SK-N-SH (cell line): ENCODE measurements around the gene ETS1. TPM values are rescaled to one million over a fixed set of nuclear protein-coding genes. Genes with fewer than 3 reads are reported as not detected.

ENCODE experiments used
- CTCF ChIA-PET: fragments of 300-600, 350-600 bp; formaldehyde crosslinking; extraction: SDS; loops from one replicate; lab custom pipeline; 2021; lab: Yijun Ruan, JAX
- POLR2A ChIA-PET: fragments of 350-600 bp; sonication (Branson Sonifier 250); formaldehyde crosslinking; extraction: SDS; loops from one replicate; lab custom pipeline; 2020; ENCODE audit warnings: antibody characterized with exemption, inconsistent platforms; lab: Yijun Ruan, JAX
- DNase-seq: peaks from one replicate; pipeline ENCODE4 v3.0.0; 2012
- H2AFZ ChIP-seq: fragments of 200-600 bp; sonication (generic); 2 replicates; pipeline ENCODE4 v1.8.1; 2016; ENCODE audit warnings: antibody characterized with exemption, mild to moderate bottlenecking, low read depth
- H3F3A ChIP-seq: fragments of 200-600 bp; sonication (generic); replicated peaks from 2 replicates; pipeline ENCODE3; 2016; ENCODE audit warnings: antibody characterized with exemption, mild to moderate bottlenecking; ENCODE audit not compliant: insufficient read depth
- H3K27ac ChIP-seq, 2 experiments: fragments of 200-500 bp in 1 of 2; fragments of 200-600 bp in 1 of 2; sonication (Bioruptor generic) in 1 of 2; sonication (generic), shearing (Covaris generic) in 1 of 2; 2 replicates each; pipeline versions ENCODE4 v1.5.1 to v1.6.1; 2014 to 2016; ENCODE audit warnings: low read depth in 2 of 2, inconsistent platforms in 1 of 2, low read length in 1 of 2, mild to moderate bottlenecking in 1 of 2, mixed read lengths in 1 of 2
- H3K27me3 ChIP-seq: fragments of 200-600 bp; sonication (generic), shearing (Covaris generic); 2 replicates; pipeline ENCODE4 v1.6.1; 2016; ENCODE audit warnings: mixed run types; ENCODE audit not compliant: insufficient read depth
- H3K36me3 ChIP-seq, 2 experiments: fragments of 200-500 bp in 1 of 2; fragments of 200-600 bp in 1 of 2; sonication (Bioruptor generic) in 1 of 2; sonication (generic) in 1 of 2; replicated peaks in 1 of 2; 2 replicates each; pipeline versions ENCODE3 to v1.5.1; 2014 to 2016; ENCODE audit warnings: low read length in 1 of 2, mild to moderate bottlenecking in 1 of 2; ENCODE audit not compliant: insufficient read depth in 2 of 2, control insufficient read depth in 1 of 2
- H3K4me1 ChIP-seq, 2 experiments: fragments of 200-500 bp in 1 of 2; fragments of 200-600 bp in 1 of 2; sonication (Bioruptor generic) in 1 of 2; sonication (generic), shearing (Covaris generic) in 1 of 2; 2 replicates each; pipeline versions ENCODE4 v1.5.1 to v1.6.1; 2014 to 2016; ENCODE audit warnings: low read depth in 1 of 2, low read length in 1 of 2, mixed run types in 1 of 2; ENCODE audit not compliant: insufficient read depth in 2 of 2, control insufficient read depth in 1 of 2
- H3K4me2 ChIP-seq: fragments of 200-600 bp; sonication (generic), shearing (Covaris generic); 2 replicates; pipeline ENCODE4 v1.6.1; 2017; ENCODE audit warnings: mixed run types
- H3K4me3 ChIP-seq, 2 experiments: fragments of 200-500 bp in 1 of 2; fragments of 200-600 bp in 1 of 2; sonication (Bioruptor generic) in 1 of 2; sonication (generic), shearing (Covaris generic) in 1 of 2; 2 replicates each; pipeline versions ENCODE4 v1.5.1 to v1.8.1; 2014 to 2016; ENCODE audit warnings: low read depth in 2 of 2, inconsistent platforms in 1 of 2, low read length in 1 of 2, mild to moderate bottlenecking in 1 of 2, mixed read lengths in 1 of 2, moderate library complexity in 1 of 2
- H3K79me2 ChIP-seq: fragments of 200-600 bp; sonication (generic); 2 replicates; pipeline ENCODE4 v1.8.1; 2017; ENCODE audit warnings: mild to moderate bottlenecking; ENCODE audit not compliant: insufficient read depth
- H3K9ac ChIP-seq: fragments of 200-600 bp; sonication (generic); 2 replicates; pipeline ENCODE4 v1.6.1; 2017; ENCODE audit warnings: mixed run types
- H3K9me2 ChIP-seq: fragments of 200-600 bp; sonication (generic); 2 replicates; pipeline ENCODE4 v1.6.1; 2017; ENCODE audit warnings: mixed run types
- H3K9me3 ChIP-seq: fragments of 200-600 bp; sonication (generic); 2 replicates; pipeline ENCODE4 v1.6.1; 2017; ENCODE audit warnings: mixed run types, mild to moderate bottlenecking, moderate library complexity
- H4K20me1 ChIP-seq: fragments of 200-600 bp; sonication (generic); 2 replicates; pipeline ENCODE4 v1.6.1; 2017; ENCODE audit warnings: mild to moderate bottlenecking, mixed run types; ENCODE audit not compliant: insufficient read depth
- CHD2 ChIP-seq: fragments of 150-350 bp; IDR thresholded peaks from 2 replicates; pipeline ENCODE4 v1.6.1; 2018; ENCODE audit warnings: low read length; ENCODE audit not compliant: partially characterized antibody
- CTCF ChIP-seq: fragments of 200-600 bp; sonication (generic); IDR thresholded peaks from 2 replicates; pipeline ENCODE4 v1.6.1; 2017; ENCODE audit warnings: antibody characterized with exemption, mild to moderate bottlenecking, moderate library complexity
- EP300 ChIP-seq, 2 experiments: IDR thresholded peaks; 2 replicates each; pipeline versions ENCODE4 v1.4.0 to v1.6.1; 2012; ENCODE audit warnings: borderline replicate concordance in 1 of 2, low read depth in 1 of 2, low read length in 1 of 2
- EZH2phosphoT487 ChIP-seq: fragments of 200-600 bp; sonication (generic); IDR thresholded peaks from 2 replicates; pipeline ENCODE4 v1.6.1; 2017; ENCODE audit warnings: low read depth, mixed run types, mild to moderate bottlenecking, antibody characterized with exemption, moderate library complexity, borderline replicate concordance
- FOXJ3 ChIP-seq: sonication (generic); formaldehyde crosslinking; IDR thresholded peaks from 2 replicates; pipeline ENCODE4 v1.5.1; 2020; ENCODE audit warnings: mild to moderate bottlenecking, missing genetic modification reagents
- GABPA ChIP-seq: IDR thresholded peaks from 2 replicates; pipeline ENCODE4 v1.4.0; 2012; ENCODE audit warnings: low read depth, mild to moderate bottlenecking
- GATA2 ChIP-seq: sonication (generic); formaldehyde crosslinking; IDR thresholded peaks from 2 replicates; pipeline ENCODE4 v1.5.0; 2020; ENCODE audit warnings: mild to moderate bottlenecking, missing genetic modification reagents
- IRF3 ChIP-seq: fragments of 150-350 bp; IDR thresholded peaks from 2 replicates; pipeline ENCODE4 v1.6.1; 2016; ENCODE audit warnings: mild to moderate bottlenecking, low read depth, low read length
- JUND ChIP-seq: IDR thresholded peaks from 2 replicates; pipeline ENCODE4 v1.4.0; 2012
- MEF2A ChIP-seq: IDR thresholded peaks from 2 replicates; pipeline ENCODE4 v1.4.0; 2012; ENCODE audit warnings: low read depth, borderline replicate concordance
- MXI1 ChIP-seq: IDR thresholded peaks from 2 replicates; pipeline ENCODE4 v1.6.1; 2012; ENCODE audit warnings: mild to moderate bottlenecking, low read depth, low read length, improper control_type of control experiment
- NFIC ChIP-seq: IDR thresholded peaks from 2 replicates; pipeline ENCODE4 v1.4.0; 2012; ENCODE audit warnings: borderline replicate concordance
- NRF1 ChIP-seq: IDR thresholded peaks from 2 replicates; pipeline ENCODE4 v1.6.1; 2012; ENCODE audit warnings: low read depth, mild to moderate bottlenecking, low read length
- POLR2AphosphoS5 ChIP-seq: IDR thresholded peaks from 2 replicates; pipeline ENCODE4 v1.6.1; 2012; ENCODE audit warnings: low read depth, low read length
- RAD21 ChIP-seq: IDR thresholded peaks from 2 replicates; pipeline ENCODE4 v1.6.1; 2012; ENCODE audit warnings: mild to moderate bottlenecking, low read length
- RCOR1 ChIP-seq: fragments of 150-350 bp; IDR thresholded peaks from 2 replicates; pipeline ENCODE4 v1.6.1; 2017; ENCODE audit warnings: antibody characterized with exemption, low read length
- REST ChIP-seq: IDR thresholded peaks from 2 replicates; pipeline ENCODE4 v1.6.1; 2012; ENCODE audit warnings: mild to moderate bottlenecking, low read depth, low read length, moderate library complexity
- RFX5 ChIP-seq: IDR thresholded peaks from 2 replicates; pipeline ENCODE4 v1.6.1; 2012; ENCODE audit warnings: mild to moderate bottlenecking, improper control_type of control experiment, low read length
- SIN3A ChIP-seq: IDR thresholded peaks from 2 replicates; pipeline ENCODE4 v1.6.1; 2012; ENCODE audit warnings: low read depth, mild to moderate bottlenecking, low read length, moderate library complexity, borderline replicate concordance
- SMC3 ChIP-seq: IDR thresholded peaks from 2 replicates; pipeline ENCODE4 v1.6.1; 2012; ENCODE audit warnings: low read depth, low read length, improper control_type of control experiment
- TCF12 ChIP-seq: IDR thresholded peaks from 2 replicates; pipeline ENCODE4 v1.4.0; 2012
- USF1 ChIP-seq: IDR thresholded peaks from 2 replicates; pipeline ENCODE4 v1.4.0; 2012; ENCODE audit warnings: low read depth, borderline replicate concordance
- WGBS: methylation state at CpG from one replicate; pipeline ENCODE4 v1.1.6; 2017; ENCODE audit warnings: low lambda C conversion rate; 5-methylcytosine and 5-hydroxymethylcytosine counted together
- polyA plus RNA-seq, 3 experiments: library from polyadenylated mRNA; depleted of rRNA; stranded (reverse); fragments of >200 nt; gene quantifications; 2 replicates each; pipeline ENCODE4 v1.2.3, GENCODE V29; 2012
- TF ChIP-seq, protein P1 (sequence below): IDR thresholded peaks from 2 replicates; pipeline ENCODE4; 2012
- TF ChIP-seq, protein P2 (sequence below): IDR thresholded peaks from 2 replicates; pipeline ENCODE4 v1.4.0; 2012; ENCODE audit warnings: low read depth

Gene ETS1
- polyA plus RNA-seq, 1 of the 3 experiments (the other 2 are of a cell fraction): 14.5 TPM

GRCh38 chr11:128420265-128420664 is 167.1 kb downstream of the ETS1 start:
- peak; percentile 69 for DNase-seq
- Histone ChIP-seq H3K27me3 (no peaks in the 10 kb centered on the region), H3K4me2 (no peak overlapping the region), H3K9ac (no peak overlapping the region), H3K36me3 (no peaks in the 10 kb centered on the region), H3K4me3 (no peak overlapping the region), H3K27ac (peak overlapping the region; percentile 60 to 98), H3F3A (peaks cover 19% of the 10 kb centered on the region), H2AFZ (no peak overlapping the region), H3K9me3 (no peaks in the 10 kb centered on the region), H4K20me1 (no peaks in the 10 kb centered on the region), H3K79me2 (no peaks in the 10 kb centered on the region), H3K4me1 (peaks cover 26 to 56% of the 10 kb centered on the region in 2 experiments; a peak in 3 of 4 replicates), H3K9me2 (no peaks in the 10 kb centered on the region)
- CTCF ChIA-PET: interaction anchor here (1.0 to 2.9 kb wide), 11 partner anchors 15 to 263 kb away, joined by 3 to 14 read pairs (median 5); no protein-coding TSS in a partner anchor
- WGBS: 39% methylated on average over 4 of the region's 4 CpGs
- POLR2A ChIA-PET: interaction anchor here (1.2 kb wide), 1 partner anchor 18 kb away, joined by 5 read pairs; no protein-coding TSS in a partner anchor
- TF ChIP-seq, protein P1, sequence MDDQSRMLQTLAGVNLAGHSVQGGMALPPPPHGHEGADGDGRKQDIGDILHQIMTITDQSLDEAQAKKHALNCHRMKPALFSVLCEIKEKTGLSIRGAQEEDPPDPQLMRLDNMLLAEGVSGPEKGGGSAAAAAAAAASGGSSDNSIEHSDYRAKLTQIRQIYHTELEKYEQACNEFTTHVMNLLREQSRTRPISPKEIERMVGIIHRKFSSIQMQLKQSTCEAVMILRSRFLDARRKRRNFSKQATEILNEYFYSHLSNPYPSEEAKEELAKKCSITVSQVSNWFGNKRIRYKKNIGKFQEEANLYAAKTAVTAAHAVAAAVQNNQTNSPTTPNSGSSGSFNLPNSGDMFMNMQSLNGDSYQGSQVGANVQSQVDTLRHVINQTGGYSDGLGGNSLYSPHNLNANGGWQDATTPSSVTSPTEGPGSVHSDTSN: peak; percentile 56
- TF ChIP-seq RAD21: peak; percentile 38; the same call in 1 of the 2 replicates
- TF ChIP-seq GATA2 (CRISPR knock-in tag): peak; percentile 91
- no peak for TF ChIP-seq JUND
- TF ChIP-seq IRF3: no peak
- TF ChIP-seq MXI1: peak; percentile 44; the same call in 1 of the 2 replicates
- TF ChIP-seq GABPA: no peak
- TF ChIP-seq POLR2AphosphoS5: 0 out of 2 replicates have a peak, but pooled peaks have one; percentile 21
- TF ChIP-seq MEF2A: no peak
- peak; percentile 84 for TF ChIP-seq CHD2
- TF ChIP-seq TCF12: peak; percentile 81
- peak in 1 of 2 experiments; percentile 94; a peak in 2 of 4 replicates for TF ChIP-seq EP300 (IDR thresholded peaks at IDR 0.05; ENCODE audit: borderline replicate concordance in 1 of 2, low read depth in 1 of 2, low read length in 1 of 2)
- TF ChIP-seq NFIC: no peak
- no peak for TF ChIP-seq RFX5
- TF ChIP-seq CTCF: no peak
- no peak for TF ChIP-seq NRF1
- no peak for TF ChIP-seq REST
- TF ChIP-seq SIN3A: 0 out of 2 replicates have a peak, but pooled peaks have one; percentile 28
- TF ChIP-seq FOXJ3: peak; percentile 75; the same call in 1 of the 2 replicates
- peak; percentile 95 for TF ChIP-seq RCOR1
- TF ChIP-seq EZH2phosphoT487: no peak
- no peak for TF ChIP-seq SMC3
- TF ChIP-seq USF1: no peak
- TF ChIP-seq, protein P2, sequence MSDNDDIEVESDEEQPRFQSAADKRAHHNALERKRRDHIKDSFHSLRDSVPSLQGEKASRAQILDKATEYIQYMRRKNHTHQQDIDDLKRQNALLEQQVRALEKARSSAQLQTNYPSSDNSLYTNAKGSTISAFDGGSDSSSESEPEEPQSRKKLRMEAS: no peak
